OCI-LY1 (cell line): ENCODE results near the gene CD160.

ENCODE experiments used
- H2AFZ ChIP-seq: fragments of 200-600 bp; sonication (generic), shearing (Covaris generic); 2 replicates; pipeline ENCODE4 v1.6.0; 2014; ENCODE audit warnings: antibody characterized with exemption, mild to moderate bottlenecking, low read length
- H3F3A ChIP-seq: fragments of 200-600 bp; sonication (generic), shearing (Covaris generic); 2 replicates; pipeline ENCODE4 v1.6.0; 2014; ENCODE audit warnings: mild to moderate bottlenecking, antibody characterized with exemption, low read length, moderate library complexity; ENCODE audit not compliant: insufficient read depth
- H3K27ac ChIP-seq: fragments of 200-600 bp; sonication (generic); 2 replicates; pipeline ENCODE4 v1.5.1; 2014; ENCODE audit warnings: low read length, mixed run types, mild to moderate bottlenecking, low read depth; ENCODE audit not compliant: poor library complexity, severe bottlenecking
- H3K27me3 ChIP-seq: fragments of 200-600 bp; sonication (generic); 2 replicates; pipeline ENCODE4 v1.6.0; 2014; ENCODE audit warnings: antibody characterized with exemption, mild to moderate bottlenecking, low read length, moderate library complexity; ENCODE audit not compliant: insufficient read depth
- H3K36me3 ChIP-seq: fragments of 200-600 bp; sonication (generic); 2 replicates; pipeline ENCODE4 v1.6.1; 2014; ENCODE audit warnings: mild to moderate bottlenecking, antibody characterized with exemption, low read length, moderate library complexity, mixed read lengths; ENCODE audit not compliant: insufficient read depth
- H3K4me1 ChIP-seq: fragments of 200-600 bp; sonication (generic); 2 replicates; pipeline ENCODE4 v1.5.1; 2014; ENCODE audit warnings: mild to moderate bottlenecking, low read length, moderate library complexity; ENCODE audit not compliant: insufficient read depth, severe bottlenecking
- H3K4me2 ChIP-seq: fragments of 200-600 bp; sonication (generic), shearing (Covaris generic); 2 replicates; pipeline ENCODE4 v1.6.1; 2014; ENCODE audit warnings: low read length
- H3K4me3 ChIP-seq: fragments of 200-600 bp; sonication (generic); 2 replicates; pipeline ENCODE4 v1.5.1; 2014; ENCODE audit warnings: low read length, low read depth, mild to moderate bottlenecking, mixed read lengths; ENCODE audit not compliant: poor library complexity, severe bottlenecking
- H3K79me2 ChIP-seq: fragments of 200-600 bp; shearing (Covaris generic); 2 replicates; pipeline ENCODE4 v1.6.1; 2016; ENCODE audit warnings: mixed run types, low read length, mixed read lengths; ENCODE audit not compliant: insufficient read depth
- H3K9ac ChIP-seq: fragments of 200-600 bp; sonication (generic), shearing (Covaris generic); 2 replicates; pipeline ENCODE4 v1.6.1; 2014; ENCODE audit warnings: mild to moderate bottlenecking, low read length, mixed read lengths
- H3K9me2 ChIP-seq: fragments of 200-600 bp; sonication (generic), shearing (Covaris generic); 2 replicates; pipeline ENCODE4 v1.6.1; 2014; ENCODE audit warnings: low read depth, mild to moderate bottlenecking, low read length, mixed read lengths
- H3K9me3 ChIP-seq: fragments of 200-600 bp; shearing (Covaris generic); 2 replicates; pipeline ENCODE4 v1.6.1; 2014; ENCODE audit warnings: low read length, mixed read lengths
- H4K20me1 ChIP-seq: fragments of 200-600 bp; sonication (generic), shearing (Covaris generic); 2 replicates; pipeline ENCODE4 v1.6.0; 2016; ENCODE audit warnings: mild to moderate bottlenecking, low read length; ENCODE audit not compliant: insufficient read depth
- CTCF ChIP-seq: fragments of 200-600 bp; sonication (generic), shearing (Covaris generic); IDR thresholded peaks from 2 replicates; pipeline ENCODE4 v1.5.1; 2017; ENCODE audit warnings: mild to moderate bottlenecking, antibody characterized with exemption, low read length, moderate library complexity, mixed read lengths
- EZH2 ChIP-seq: fragments of 200-600 bp; sonication (generic), shearing (Covaris generic); IDR thresholded peaks from 2 replicates; pipeline ENCODE4 v1.8.0; 2017; ENCODE audit warnings: borderline replicate concordance, mixed run types, mild to moderate bottlenecking, antibody characterized with exemption, low read length, moderate library complexity, mixed read lengths

CD160 gene

GRCh38 chr1:145778146-145778540 is 58.8 kb downstream of the CD160 start:
- Histone ChIP-seq H2AFZ (no peak overlapping the region), H3K79me2 (no peaks in the 10 kb centered on the region), H3K9ac (no peak overlapping the region), H3K27ac (no peak overlapping the region), H3K4me2 (no peak overlapping the region), H3K4me3 (no peak overlapping the region), H3K9me3 (no peaks in the 10 kb centered on the region), H3K27me3 (no peaks in the 10 kb centered on the region), H3F3A (no peaks in the 10 kb centered on the region), H4K20me1 (no peaks in the 10 kb centered on the region), H3K9me2 (no peaks in the 10 kb centered on the region), H3K36me3 (peaks cover 17% of the 10 kb centered on the region; the same call in 1 of the 2 replicates), H3K4me1 (no peaks in the 10 kb centered on the region)
- TF ChIP-seq CTCF = no peak

DNA sequence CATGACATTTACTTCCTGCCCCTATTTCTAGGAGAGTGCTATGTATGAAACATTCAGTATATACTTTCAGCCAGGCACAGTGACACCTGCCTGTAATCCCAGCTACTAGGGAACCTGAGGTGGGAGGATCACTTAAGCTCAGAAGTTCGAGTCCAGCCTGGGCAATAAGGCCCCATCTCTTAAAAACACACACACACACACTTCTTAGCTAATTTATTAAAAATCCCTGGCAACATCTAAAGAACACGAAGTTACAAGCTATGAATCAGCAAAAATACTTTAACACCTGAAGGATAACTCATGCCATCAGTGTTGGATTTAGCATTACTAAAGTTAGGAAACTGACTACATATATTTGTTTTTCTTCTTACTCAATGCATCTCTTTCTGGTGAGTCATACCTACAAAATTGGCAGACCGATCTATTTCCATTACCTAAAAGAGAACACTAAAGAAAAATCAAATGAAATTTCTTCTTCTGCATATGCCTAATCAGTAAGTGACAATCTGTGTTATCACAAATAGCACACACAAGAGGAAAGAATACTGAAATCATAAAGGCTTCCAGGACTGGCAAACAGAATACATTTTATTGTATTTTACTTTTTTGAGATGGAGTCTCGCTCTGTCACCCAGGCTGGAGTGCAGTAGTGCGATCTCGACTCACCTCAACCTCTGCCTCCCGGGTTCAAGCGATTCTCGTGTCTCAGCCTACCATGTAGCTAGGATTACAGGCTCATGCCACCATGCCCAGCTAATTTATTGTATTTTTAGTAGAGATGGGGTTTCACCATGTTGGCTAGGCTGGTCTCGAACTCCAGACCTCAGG is 63.2 kb downstream of the CD160 start:
- TF ChIP-seq EZH2 (no peak), CTCF (no peak)
- Histone ChIP-seq H3K9ac (no peak overlapping the region), H4K20me1 (no peaks in the 10 kb centered on the region), H3K27ac (no peak overlapping the region), H3K9me2 (no peaks in the 10 kb centered on the region), H2AFZ (no peak overlapping the region), H3K4me3 (no peak overlapping the region), H3K27me3 (no peaks in the 10 kb centered on the region), H3K4me2 (no peak overlapping the region), H3K79me2 (no peaks in the 10 kb centered on the region), H3F3A (no peaks in the 10 kb centered on the region), H3K9me3 (no peaks in the 10 kb centered on the region), H3K4me1 (no peaks in the 10 kb centered on the region), H3K36me3 (peaks cover 21% of the 10 kb centered on the region; the same call in 1 of the 2 replicates)

- Histone ChIP-seq H3K27ac (no peak overlapping the region), H3K9ac (no peak overlapping the region), H3F3A (no peaks in the 10 kb centered on the region), H3K9me2 (no peaks in the 10 kb centered on the region), H3K4me1 (no peaks in the 10 kb centered on the region), H3K36me3 (peaks cover 21% of the 10 kb centered on the region; the same call in 1 of the 2 replicates), H3K4me2 (no peak overlapping the region), H4K20me1 (no peaks in the 10 kb centered on the region), H3K27me3 (no peaks in the 10 kb centered on the region), H3K79me2 (no peaks in the 10 kb centered on the region), H3K9me3 (no peaks in the 10 kb centered on the region), H3K4me3 (no peak overlapping the region), H2AFZ (no peak overlapping the region)
- TF ChIP-seq CTCF (no peak), EZH2 (no peak)
Observed at GRCh38 chr1:145784409-145784808, 65.1 kb downstream of the CD160 start.
